K562 (cell line): Measurements from ENCODE around the gene CYBRD1. TPM values are rescaled to one million over a fixed set of nuclear protein-coding genes. Genes with fewer than 3 reads are reported as not detected.

Experiments
- ATAC-seq: fragments of 200-7000 bp; cut with Tn5 transposase; 3 replicates; pipeline ENCODE4 v1.9.1; 2020; ENCODE audit warnings: moderate library complexity
- BruUV-seq: library from RNA; stranded (reverse); fragments of 400-500 nt; replicated peaks from 2 replicates; lab custom pipeline; 2021; lab: Mats Ljungman, UMichigan
- CTCF ChIA-PET: fragments of 300-600 bp; formaldehyde crosslinking; extraction: SDS; loops from one replicate; lab custom pipeline; 2021; ENCODE audit warnings: low intra/inter-chr PET ratio; lab: Yijun Ruan, JAX
- POLR2A ChIA-PET: fragments of 300-600, 350-650 bp; sonication (Branson Sonifier 250); formaldehyde crosslinking; extraction: SDS; loops from one replicate; lab custom pipeline; 2021; ENCODE audit warnings: antibody characterized with exemption, inconsistent platforms; lab: Yijun Ruan, JAX
- DNase-seq, 4 experiments: peaks; one replicate each; pipeline versions ENCODE4 v3.0.0 to v3.0.0-alpha.2; 2011 to 2018; ENCODE audit warnings: low spot score in 3 of 4, mixed read lengths in 3 of 4; ENCODE audit errors: extremely low read depth in 1 of 4
- FAIRE-seq: peaks from 2 replicates; lab custom pipeline; 2011; peaks lifted over from hg19 to GRCh38; lab: Jason Lieb, UNC
- H2AFZ ChIP-seq: 2 replicates; pipeline ENCODE4 v1.6.0; 2011; ENCODE audit warnings: low read depth, low read length, control low read depth, inconsistent platforms
- H3K27ac ChIP-seq: fragments of 200-600 bp; 3 replicates; pipeline ENCODE4 v1.8.0; 2011; ENCODE audit warnings: low read depth, mild to moderate bottlenecking, control low read depth, inconsistent platforms, low read length, moderate library complexity, mixed read lengths; ENCODE audit errors: extremely low read depth
- H3K27me3 ChIP-seq, 2 experiments: fragments of 300-600 bp in 1 of 2; 2 replicates in 1 of 2; 3 replicates in 1 of 2; pipeline versions ENCODE4 v1.6.0 to v1.8.0; 2011; ENCODE audit warnings: inconsistent platforms in 2 of 2, low read length in 2 of 2, mild to moderate bottlenecking in 1 of 2, mixed read lengths in 1 of 2, moderate library complexity in 1 of 2; ENCODE audit not compliant: control insufficient read depth in 2 of 2, insufficient read depth in 2 of 2
- H3K36me3 ChIP-seq: fragments of 300-600 bp; 3 replicates; pipeline ENCODE4 v1.8.0; 2011; ENCODE audit warnings: mild to moderate bottlenecking, low read length, inconsistent platforms; ENCODE audit not compliant: control insufficient read depth, insufficient read depth
- H3K4me1 ChIP-seq, 2 experiments: fragments of 200-600 bp in 1 of 2; replicated peaks in 1 of 2; 2 replicates in 1 of 2; 3 replicates in 1 of 2; pipeline versions ENCODE4 v1.5.1 to v1.8.0; 2011; ENCODE audit warnings: inconsistent platforms in 2 of 2, low read length in 2 of 2, mild to moderate bottlenecking in 1 of 2, mixed read lengths in 1 of 2, moderate library complexity in 1 of 2; ENCODE audit not compliant: control insufficient read depth in 2 of 2, insufficient read depth in 2 of 2
- H3K4me2 ChIP-seq: 2 replicates; pipeline ENCODE4 v1.6.1; 2011; ENCODE audit warnings: low read length, control low read depth, inconsistent platforms, mixed read lengths; ENCODE audit not compliant: insufficient read depth
- H3K4me3 ChIP-seq: fragments of 200-600 bp; sonication (generic), shearing (Covaris generic); 2 replicates; pipeline ENCODE4 v1.5.1; 2016; ENCODE audit warnings: control low read depth, inconsistent platforms
- H3K79me2 ChIP-seq: fragments of 200-600 bp; 3 replicates; pipeline ENCODE4 v1.8.0; 2011; ENCODE audit warnings: low read length, inconsistent platforms; ENCODE audit not compliant: control insufficient read depth, insufficient read depth
- H3K9ac ChIP-seq, 2 experiments: 2 replicates each; pipeline versions ENCODE4 v1.6.0 to v1.6.1; 2011; ENCODE audit warnings: low read depth in 2 of 2, low read length in 2 of 2, control low read depth in 1 of 2, inconsistent platforms in 1 of 2, mild to moderate bottlenecking in 1 of 2, mixed read lengths in 1 of 2; ENCODE audit not compliant: insufficient read depth in 1 of 2
- H3K9me1 ChIP-seq: one replicate; pipeline ENCODE4 v1.6.0; 2011; ENCODE audit warnings: inconsistent platforms, mild to moderate bottlenecking, low read length, moderate library complexity; ENCODE audit not compliant: control insufficient read depth, insufficient read depth
- H3K9me3 ChIP-seq: replicated peaks from 2 replicates; pipeline ENCODE4 v1.5.1; 2011; ENCODE audit warnings: low read depth, low read length, inconsistent platforms; ENCODE audit not compliant: control insufficient read depth, insufficient read depth
- H4K20me1 ChIP-seq: replicated peaks from 2 replicates; pipeline ENCODE4 v1.6.1; 2011; ENCODE audit warnings: low read length, inconsistent platforms, mixed read lengths; ENCODE audit not compliant: control insufficient read depth, insufficient read depth
- AFF1 ChIP-seq, 2 experiments: fragments of 450-650 bp; IDR thresholded peaks; 2 replicates each; pipeline ENCODE4 v1.6.1; 2018; ENCODE audit warnings: mild to moderate bottlenecking in 2 of 2, low read depth in 1 of 2; ENCODE audit not compliant: partially characterized antibody in 2 of 2
- E2F4 ChIP-seq: sonication (generic); formaldehyde crosslinking; IDR thresholded peaks from 2 replicates; pipeline ENCODE4 v1.8.0; 2022; ENCODE audit warnings: mild to moderate bottlenecking, low read depth, missing genetic modification reagents
- JUN ChIP-seq, 2 experiments: sonication (generic) in 1 of 2; formaldehyde crosslinking in 1 of 2; IDR thresholded peaks; 2 replicates each; pipeline versions ENCODE4 v1.6.1 to v1.8.0; 2012 to 2022; ENCODE audit warnings: borderline replicate concordance in 2 of 2, mild to moderate bottlenecking in 2 of 2, improper control_type of control experiment in 1 of 2, low read depth in 1 of 2, low read length in 1 of 2, missing genetic modification reagents in 1 of 2
- MAX ChIP-seq: sonication (generic); formaldehyde crosslinking; IDR thresholded peaks from 2 replicates; pipeline ENCODE4 v1.9.0; 2022; ENCODE audit warnings: mild to moderate bottlenecking, missing genetic modification reagents
- SOX6 ChIP-seq: fragments of 450-650 bp; IDR thresholded peaks from 2 replicates; pipeline ENCODE4 v1.6.1; 2014; ENCODE audit warnings: mild to moderate bottlenecking
- STAT5B ChIP-seq: fragments of 250-450 bp; sonication (Bioruptor Pico); IDR thresholded peaks from 2 replicates; pipeline ENCODE4 v1.8.0; 2021; ENCODE audit warnings: mild to moderate bottlenecking, inconsistent platforms
- ZNF507 ChIP-seq: conservative IDR thresholded peaks from 2 replicates; pipeline ENCODE4 v1.6.1; 2017; ENCODE audit warnings: missing genetic modification characterization, missing compliant biosample characterization
- WGBS: fragments of 100-300 bp; shearing (Covaris generic); methylation state at CpG from one replicate; pipeline ENCODE4 v1.1.6; 2016; ENCODE audit warnings: low coverage, mixed read lengths; ENCODE audit not compliant: insufficient coverage; ENCODE audit errors: missing lambda C conversion rate; 5-methylcytosine and 5-hydroxymethylcytosine counted together
- in situ Hi-C: fragments of 300-500 bp; cut with MboI; formaldehyde crosslinking; loops from 4 replicates; pipeline ENCODE4 v1.15.0; 2018; ENCODE audit warnings: inconsistent platforms, mixed read lengths
- intact Hi-C: fragments of 100-400 bp; cut with micrococcal nuclease; formaldehyde crosslinking; loops from 2 replicates; pipeline ENCODE4 v1.14.2; 2022
- polyA plus RNA-seq, 8 experiments: library from polyadenylated mRNA; depleted of rRNA in 4 of 8; stranded (reverse) in 5 of 8; unstranded in 3 of 8; fragments of >200 nt; fragmentation: Nextera tagmentation in 2 of 8; fragmentation: Illumina TruSeq in 1 of 8; extraction: Ambion mirVana in 2 of 8; extraction: Trizol in 1 of 8; gene quantifications; 2 replicates each; pipeline versions ENCODE4 v1.2.1 to v1.2.3, GENCODE V29; 2011 to 2014; ENCODE audit warnings: inconsistent platforms in 1 of 8, missing spikeins in 1 of 8
- total RNA-seq, 7 experiments: library from RNA; depleted of rRNA in 6 of 7; stranded (reverse); fragments of >200 nt in 6 of 7; fragmentation: Illumina TruSeq in 2 of 7; extraction: Trizol in 2 of 7; gene quantifications; 2 replicates each; pipeline versions ENCODE4 v1.2.1 to v1.2.3, GENCODE V29; 2011 to 2021; ENCODE audit warnings: low replicate concordance in 1 of 7

Gene CYBRD1
- total and polyA plus RNA-seq, 9 of the 15 experiments (the other 6 are each of a cell fraction or from before 2014, with no cell fraction given): 9.6 to 22.4 (median 15.6) TPM

GRCh38 chr2:171531836-171532450, 9.7 kb downstream of the CYBRD1 start:
- Histone ChIP-seq H3K4me1 (peaks cover 11 to 18% of the 10 kb centered on the region in 2 experiments; a peak in 4 of 5 replicates), H3K9ac (no peak overlapping the region)

More at GRCh38 chr2:171531836-171532450, 9.7 kb downstream of the CYBRD1 start:
- no peak overlapping the region for H2AFZ ChIP-seq
- H3K27me3 ChIP-seq: no peaks in the 10 kb centered on the region
- ATAC-seq (no peak), DNase-seq (no peak), FAIRE-seq (no peak)
- no peak overlapping the region for H3K27ac ChIP-seq
- CTCF ChIA-PET: no interaction called here
- peaks cover 12% of the 10 kb centered on the region; the same call in 2 of the 3 replicates for H3K36me3 ChIP-seq
- BruUV-seq: no TSS peak
- no peaks in the 10 kb centered on the region for H4K20me1 ChIP-seq
- H3K79me2 ChIP-seq: peaks cover 40% of the 10 kb centered on the region
- H3K4me3 ChIP-seq: no peak overlapping the region
- POLR2A ChIA-PET: interaction anchor here (0.6 to 3.2 kb wide), 6 partner anchors 11 to 1860 kb away, joined by 3 to 23 read pairs (median 3); partner anchors contain the start of genes CYBRD1, DCAF17 and METTL8
- no peak overlapping the region for H3K4me2 ChIP-seq
- TF ChIP-seq AFF1 (IDR thresholded peaks at IDR 0.05; ENCODE audit: low read depth in 1 of 2, partially characterized antibody in 2 of 2): no peak
- TF ChIP-seq MAX (CRISPR knock-in tag): no peak
- no peak for TF ChIP-seq JUN (IDR thresholded peaks at IDR 0.05; ENCODE audit: borderline replicate concordance, low read depth, low read length)
- no peak for TF ChIP-seq JUN (CRISPR knock-in tag; IDR thresholded peaks at IDR 0.05; ENCODE audit: borderline replicate concordance)
- TF ChIP-seq ZNF507 (tag): no peak
- no peak for TF ChIP-seq STAT5B
- TF ChIP-seq SOX6: no peak
- TF ChIP-seq E2F4 (CRISPR knock-in tag): no peak
- TF ChIP-seq, all 486 proteins: peak for 0
- H3K9me3 ChIP-seq: no peaks in the 10 kb centered on the region
- intact Hi-C loops: no loop called here
- WGBS: 71% methylated on average over 3 of the region's 3 CpGs
- H3K9me1 ChIP-seq: no peaks in the 10 kb centered on the region
- in situ Hi-C loops: no loop called here
